MM.1S (cell line): ENCODE measurements around the gene GDPGP1.

Experiments used
- EZH2 ChIP-seq: fragments of 300-600 bp; sonication (generic); optimal IDR thresholded peaks from 2 replicates; pipeline ENCODE3; 2017; ENCODE audit warnings: low read depth, mild to moderate bottlenecking, antibody characterized with exemption, low read length, mixed read lengths
- TF ChIP-seq, protein P1 (sequence below): fragments of 300-600 bp; sonication (generic); IDR thresholded peaks from 2 replicates; pipeline ENCODE4 v1.5.1; 2016; ENCODE audit warnings: antibody characterized with exemption, low read length, mixed read lengths

GRCh38 chr15:90231028-90232017, 2.7 kb upstream of the GDPGP1 start:
- TF ChIP-seq EZH2 = no peak
- TF ChIP-seq, protein P1, sequence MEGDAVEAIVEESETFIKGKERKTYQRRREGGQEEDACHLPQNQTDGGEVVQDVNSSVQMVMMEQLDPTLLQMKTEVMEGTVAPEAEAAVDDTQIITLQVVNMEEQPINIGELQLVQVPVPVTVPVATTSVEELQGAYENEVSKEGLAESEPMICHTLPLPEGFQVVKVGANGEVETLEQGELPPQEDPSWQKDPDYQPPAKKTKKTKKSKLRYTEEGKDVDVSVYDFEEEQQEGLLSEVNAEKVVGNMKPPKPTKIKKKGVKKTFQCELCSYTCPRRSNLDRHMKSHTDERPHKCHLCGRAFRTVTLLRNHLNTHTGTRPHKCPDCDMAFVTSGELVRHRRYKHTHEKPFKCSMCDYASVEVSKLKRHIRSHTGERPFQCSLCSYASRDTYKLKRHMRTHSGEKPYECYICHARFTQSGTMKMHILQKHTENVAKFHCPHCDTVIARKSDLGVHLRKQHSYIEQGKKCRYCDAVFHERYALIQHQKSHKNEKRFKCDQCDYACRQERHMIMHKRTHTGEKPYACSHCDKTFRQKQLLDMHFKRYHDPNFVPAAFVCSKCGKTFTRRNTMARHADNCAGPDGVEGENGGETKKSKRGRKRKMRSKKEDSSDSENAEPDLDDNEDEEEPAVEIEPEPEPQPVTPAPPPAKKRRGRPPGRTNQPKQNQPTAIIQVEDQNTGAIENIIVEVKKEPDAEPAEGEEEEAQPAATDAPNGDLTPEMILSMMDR = no peak
